ENCODE results near the gene ARID1A. TPM values are rescaled to one million over a fixed set of nuclear protein-coding genes. Genes with fewer than 3 reads are reported as not detected.

Gene ARID1A
- total RNA-seq, 1 experiment from 2014 or later = 56.9 TPM

- peak; percentile 15 for DNase-seq (ENCODE audit: unreplicated experiment)
- peaks cover 13% of the 10 kb centered on the region for H3K4me1 Mint-ChIP-seq (ENCODE audit: insufficient read depth, unreplicated experiment)
- no peak overlapping the region for H3K27ac Mint-ChIP-seq (ENCODE audit: low read depth, unreplicated experiment)
- H3K4me3 Mint-ChIP-seq (ENCODE audit: unreplicated experiment) = no peak overlapping the region
- CTCF ChIA-PET = interaction anchor here (0.6 to 1.5 kb wide), 3 partner anchors 27 to 169 kb away, joined by 3 read pairs; no protein-coding TSS in a partner anchor
- H3K36me3 Mint-ChIP-seq (ENCODE audit: insufficient read depth, unreplicated experiment) = peaks cover 7% of the 10 kb centered on the region
- no peak for TF ChIP-seq CTCF (IDR thresholded peaks at IDR 0.05; ENCODE audit: unreplicated experiment)
- H3K9me3 Mint-ChIP-seq (ENCODE audit: unreplicated experiment) = no peaks in the 10 kb centered on the region
- POLR2A ChIA-PET = interaction anchor here (0.8 to 5.2 kb wide), 11 partner anchors 9 to 169 kb away, joined by 3 to 57 read pairs (median 4); partner anchors contain the start of genes PIGV and RPS6KA1
- intact Hi-C loops (cut with micrococcal nuclease) = no loop called here
- no TSS peak for BruUV-seq (replicated peaks)
- H3K27me3 Mint-ChIP-seq (ENCODE audit: insufficient read depth, unreplicated experiment) = no peaks in the 10 kb centered on the region
Measured at GRCh38 chr1:26696654-26697430, 1.0 kb downstream of the ARID1A start.

GRCh38 chr1:26697431-26697977, 1.7 kb downstream of the ARID1A start:
- TF ChIP-seq CTCF (IDR thresholded peaks at IDR 0.05; ENCODE audit: unreplicated experiment) = no peak
- H3K4me1 Mint-ChIP-seq (ENCODE audit: insufficient read depth, unreplicated experiment) = peaks cover 13% of the 10 kb centered on the region
- no peak for DNase-seq (ENCODE audit: unreplicated experiment)
- no peaks in the 10 kb centered on the region for H3K27me3 Mint-ChIP-seq (ENCODE audit: insufficient read depth, unreplicated experiment)
- no peak overlapping the region for H3K4me3 Mint-ChIP-seq (ENCODE audit: unreplicated experiment)
- BruUV-seq (replicated peaks) = no TSS peak
- intact Hi-C loops (cut with micrococcal nuclease) = no loop called here
- no peaks in the 10 kb centered on the region for H3K9me3 Mint-ChIP-seq (ENCODE audit: unreplicated experiment)
- ChIA-PET CTCF (interaction anchor here (0.9 to 3.9 kb wide), 3 partner anchors 20 to 88 kb away, joined by 3 to 18 read pairs (median 3); no protein-coding TSS in a partner anchor), POLR2A (interaction anchor here (0.8 to 7.7 kb wide), 22 partner anchors 7 to 1551 kb away, joined by 3 to 63 read pairs (median 4); partner anchors contain the start of genes GPATCH3, PIGV and RPS6KA1)
- no peak overlapping the region for H3K27ac Mint-ChIP-seq (ENCODE audit: low read depth, unreplicated experiment)
- H3K36me3 Mint-ChIP-seq (ENCODE audit: insufficient read depth, unreplicated experiment) = peaks cover 2% of the 10 kb centered on the region

- H3K4me1 Mint-ChIP-seq (ENCODE audit: insufficient read depth, unreplicated experiment) = peaks cover 11% of the 10 kb centered on the region
- H3K27me3 Mint-ChIP-seq (ENCODE audit: insufficient read depth, unreplicated experiment) = no peaks in the 10 kb centered on the region
- CTCF ChIA-PET = interaction anchor here (1.0 to 3.9 kb wide), 4 partner anchors 21 to 91 kb away, joined by 3 to 19 read pairs (median 10); no protein-coding TSS in a partner anchor
- H3K9me3 Mint-ChIP-seq (ENCODE audit: unreplicated experiment) = no peaks in the 10 kb centered on the region
- H3K27ac Mint-ChIP-seq (ENCODE audit: low read depth, unreplicated experiment) = no peak overlapping the region
- H3K36me3 Mint-ChIP-seq (ENCODE audit: insufficient read depth, unreplicated experiment) = no peaks in the 10 kb centered on the region
- intact Hi-C loops (cut with micrococcal nuclease) = loop anchor here (1.0 to 2.0 kb wide), 3 partner anchors 25 to 96 kb away; no protein-coding TSS in a partner anchor
- DNase-seq (ENCODE audit: unreplicated experiment) = peak; percentile 91
- no peak for TF ChIP-seq CTCF (IDR thresholded peaks at IDR 0.05; ENCODE audit: unreplicated experiment)
- POLR2A ChIA-PET = interaction anchor here (0.6 to 7.7 kb wide), 30 partner anchors 8 to 1551 kb away, joined by 3 to 63 read pairs (median 4); partner anchors contain the start of genes GPATCH3, PIGV, RPS6KA1 and SFN
- H3K4me3 Mint-ChIP-seq (ENCODE audit: unreplicated experiment) = no peak overlapping the region
- TSS peak; percentile 76 for BruUV-seq (replicated peaks)
Measured at GRCh38 chr1:26697978-26698849, 2.4 kb downstream of the ARID1A start.
